Mucosa of rectum (tissue), 2 donors: Measurements from ENCODE around the gene SLC25A18.

Experiments used
- H3K27ac ChIP-seq, 2 donors: one replicate each; pipeline ENCODE4 v1.7.0; 2013; ENCODE audit warnings: inconsistent platforms in 2 of 2, low read depth in 2 of 2, low read length in 2 of 2
- H3K27me3 ChIP-seq, 2 donors: one replicate each; pipeline ENCODE4 v1.7.0; 2013; ENCODE audit warnings: low read length in 2 of 2; ENCODE audit not compliant: control insufficient read depth in 2 of 2, insufficient read depth in 2 of 2
- H3K36me3 ChIP-seq, 2 donors: one replicate each; pipeline ENCODE4 v1.7.0; 2013; ENCODE audit warnings: low read length in 2 of 2; ENCODE audit not compliant: control insufficient read depth in 2 of 2, insufficient read depth in 2 of 2
- H3K4me1 ChIP-seq, 2 donors: one replicate each; pipeline ENCODE4 v1.7.0; 2013; ENCODE audit warnings: low read length in 2 of 2, mild to moderate bottlenecking in 1 of 2; ENCODE audit not compliant: control insufficient read depth in 2 of 2, insufficient read depth in 2 of 2
- H3K4me3 ChIP-seq, 2 donors: one replicate each; pipeline ENCODE4 v1.7.0; 2013; ENCODE audit warnings: low read length in 2 of 2
- H3K9ac ChIP-seq, 2 donors: one replicate each; pipeline ENCODE4 v1.7.0; 2013; ENCODE audit warnings: low read length in 2 of 2, low read depth in 1 of 2, mild to moderate bottlenecking in 1 of 2
- H3K9me3 ChIP-seq, 2 donors: one replicate each; pipeline ENCODE4 v1.7.0; 2013; ENCODE audit warnings: low read length in 2 of 2; ENCODE audit not compliant: control insufficient read depth in 2 of 2
- donor health status: healthy.
- donor health status: Normal muscosa, but diverticular disease.

SLC25A18 gene

GRCh38 chr22:17566776-17567175 lies 3.5 kb downstream of the SLC25A18 start:
- no peaks in the 10 kb centered on the region for H3K36me3 ChIP-seq
- H3K9me3 ChIP-seq, result no peaks in the 10 kb centered on the region
- no peak overlapping the region for H3K27ac ChIP-seq
- H3K27me3 ChIP-seq, result peaks cover 4% of the 10 kb centered on the region in 2 donors
- H3K9ac ChIP-seq, result no peak overlapping the region
- H3K4me1 ChIP-seq, result peaks cover 0 to 7% of the 10 kb centered on the region in 2 donors
- H3K4me3 ChIP-seq, result no peak overlapping the region

DNA sequence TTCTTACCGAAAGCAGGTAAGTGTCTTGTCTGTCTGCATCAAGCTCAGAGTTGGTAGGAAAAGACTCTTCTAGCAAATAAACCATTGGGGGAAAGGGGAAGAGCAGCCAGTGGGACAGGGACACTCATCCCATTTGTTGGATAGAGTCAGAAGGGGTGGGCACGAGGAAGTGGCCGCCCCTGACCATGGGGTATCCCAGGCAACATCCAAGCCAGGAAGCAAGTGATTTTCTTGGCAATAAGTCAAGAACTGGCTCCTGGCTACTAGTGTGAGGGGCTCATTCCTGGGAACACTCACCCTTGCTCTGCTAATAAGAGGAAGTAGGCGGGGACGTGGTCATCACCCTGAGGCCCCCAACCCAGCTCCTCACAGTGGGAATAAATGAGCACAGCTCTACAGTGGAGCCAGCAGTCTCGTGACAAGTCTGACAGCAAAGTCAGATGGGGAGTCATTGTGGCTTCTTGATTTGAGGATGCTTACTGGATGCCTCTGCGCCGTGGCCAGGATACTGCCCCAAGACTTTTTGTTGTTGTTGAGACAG lies 6.7 kb downstream of the SLC25A18 start:
- Histone ChIP-seq H3K4me1 (peaks cover 0 to 7% of the 10 kb centered on the region in 2 donors), H3K27ac (peak overlapping the region; percentile 23 to 36), H3K9me3 (no peaks in the 10 kb centered on the region), H3K9ac (no peak overlapping the region), H3K4me3 (no peak overlapping the region), H3K36me3 (no peaks in the 10 kb centered on the region), H3K27me3 (peaks cover 0 to 4% of the 10 kb centered on the region in 2 donors)

GRCh38 chr22:17570851-17571631 lies 7.7 kb downstream of the SLC25A18 start:
- Histone ChIP-seq H3K9ac (peak overlapping the region in 1 of 2 donors; percentile 42), H3K9me3 (no peaks in the 10 kb centered on the region), H3K36me3 (no peaks in the 10 kb centered on the region), H3K4me1 (peaks cover 0 to 7% of the 10 kb centered on the region in 2 donors), H3K27me3 (peaks cover 0 to 4% of the 10 kb centered on the region in 2 donors), H3K27ac (peak overlapping the region; percentile 75 to 77), H3K4me3 (peak overlapping the region; percentile 13 to 63)

DNA sequence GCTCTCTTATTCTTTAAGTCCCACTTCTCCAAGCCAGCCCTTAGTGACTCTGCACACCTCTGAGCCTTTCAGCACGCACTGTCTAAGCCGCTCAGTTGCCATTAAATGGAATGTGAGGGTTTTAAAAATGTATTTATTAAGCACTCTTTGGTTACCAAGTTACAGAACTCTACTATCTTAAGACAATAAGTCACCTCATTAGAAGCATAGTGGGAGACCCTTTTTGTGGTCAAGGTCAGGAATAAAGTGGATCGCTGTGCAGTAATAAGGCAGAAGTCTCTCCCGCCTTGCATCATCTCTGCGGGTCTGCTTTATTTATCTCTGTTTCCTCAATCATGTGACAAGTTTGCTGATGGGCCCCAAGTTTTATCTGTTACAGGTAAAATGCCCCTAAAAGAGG lies 11.9 kb downstream of the SLC25A18 start:
- Histone ChIP-seq H3K27me3 (no peaks in the 10 kb centered on the region), H3K9ac (no peak overlapping the region), H3K27ac (no peak overlapping the region), H3K36me3 (no peaks in the 10 kb centered on the region), H3K4me1 (peaks cover 0 to 3% of the 10 kb centered on the region in 2 donors), H3K9me3 (no peaks in the 10 kb centered on the region), H3K4me3 (no peak overlapping the region)

DNA sequence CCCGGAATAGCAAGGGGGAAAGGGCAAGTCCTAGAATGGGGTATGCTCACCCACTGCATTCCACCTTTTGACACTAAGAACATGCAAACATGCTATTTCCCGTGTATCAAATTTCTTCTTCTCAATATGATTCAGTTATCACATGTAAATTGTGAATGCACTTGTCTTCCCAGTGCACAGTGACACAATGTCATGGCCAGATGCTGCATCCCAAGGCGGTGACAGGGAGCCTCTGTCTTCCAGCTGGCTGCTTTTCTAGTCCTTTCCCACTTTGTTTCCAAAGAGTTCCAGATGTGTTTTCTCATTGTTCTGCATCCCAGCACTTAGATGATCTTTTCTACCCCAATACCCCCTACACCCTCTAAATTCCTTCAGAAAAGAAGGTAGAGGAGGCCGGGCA lies 12.4 kb downstream of the SLC25A18 start:
- Histone ChIP-seq H3K4me1 (no peaks in the 10 kb centered on the region), H3K36me3 (no peaks in the 10 kb centered on the region), H3K27me3 (no peaks in the 10 kb centered on the region), H3K27ac (no peak overlapping the region), H3K4me3 (no peak overlapping the region), H3K9me3 (no peaks in the 10 kb centered on the region), H3K9ac (no peak overlapping the region)

DNA sequence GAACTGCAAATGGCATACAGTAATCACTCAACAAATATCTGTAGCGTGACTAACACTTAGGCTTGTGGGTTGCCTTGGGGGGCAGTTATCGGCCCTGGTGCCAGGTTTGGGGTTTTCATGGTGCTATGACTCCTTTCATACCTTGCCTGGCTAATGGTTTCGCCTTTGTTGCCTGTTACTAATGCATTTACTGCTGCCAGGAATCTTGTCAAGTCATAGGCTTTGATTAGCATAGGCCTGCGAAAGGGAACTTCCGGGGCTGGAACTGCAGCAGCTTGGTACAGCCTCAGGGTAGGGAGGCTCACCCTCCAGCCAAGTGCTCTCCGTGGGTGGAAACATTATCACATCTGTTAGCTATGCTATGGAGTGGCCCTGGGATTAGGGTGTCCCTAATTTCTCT lies 13.2 kb downstream of the SLC25A18 start:
- no peaks in the 10 kb centered on the region for H3K4me1 ChIP-seq
- no peaks in the 10 kb centered on the region for H3K9me3 ChIP-seq
- H3K27ac ChIP-seq, result no peak overlapping the region

GRCh38 chr22:17578136-17578754 lies 14.9 kb downstream of the SLC25A18 start:
- no peaks in the 10 kb centered on the region for H3K27me3 ChIP-seq
- H3K4me1 ChIP-seq, result no peaks in the 10 kb centered on the region
- H3K9ac ChIP-seq, result no peak overlapping the region
- no peaks in the 10 kb centered on the region for H3K9me3 ChIP-seq
- H3K36me3 ChIP-seq, result no peaks in the 10 kb centered on the region
- no peak overlapping the region for H3K4me3 ChIP-seq
- H3K27ac ChIP-seq, result no peak overlapping the region

More for the DNA sequence above, 13.2 kb downstream of the SLC25A18 start:
- no peak overlapping the region for H3K4me3 ChIP-seq
- no peaks in the 10 kb centered on the region for H3K27me3 ChIP-seq
- no peak overlapping the region for H3K9ac ChIP-seq
- no peaks in the 10 kb centered on the region for H3K36me3 ChIP-seq

- Histone ChIP-seq H3K9ac (no peak overlapping the region), H3K4me3 (no peak overlapping the region), H3K4me1 (no peaks in the 10 kb centered on the region), H3K9me3 (no peaks in the 10 kb centered on the region), H3K27ac (no peak overlapping the region), H3K36me3 (no peaks in the 10 kb centered on the region), H3K27me3 (no peaks in the 10 kb centered on the region)
Observed at GRCh38 chr22:17579535-17579981, 16.3 kb downstream of the SLC25A18 start.

DNA sequence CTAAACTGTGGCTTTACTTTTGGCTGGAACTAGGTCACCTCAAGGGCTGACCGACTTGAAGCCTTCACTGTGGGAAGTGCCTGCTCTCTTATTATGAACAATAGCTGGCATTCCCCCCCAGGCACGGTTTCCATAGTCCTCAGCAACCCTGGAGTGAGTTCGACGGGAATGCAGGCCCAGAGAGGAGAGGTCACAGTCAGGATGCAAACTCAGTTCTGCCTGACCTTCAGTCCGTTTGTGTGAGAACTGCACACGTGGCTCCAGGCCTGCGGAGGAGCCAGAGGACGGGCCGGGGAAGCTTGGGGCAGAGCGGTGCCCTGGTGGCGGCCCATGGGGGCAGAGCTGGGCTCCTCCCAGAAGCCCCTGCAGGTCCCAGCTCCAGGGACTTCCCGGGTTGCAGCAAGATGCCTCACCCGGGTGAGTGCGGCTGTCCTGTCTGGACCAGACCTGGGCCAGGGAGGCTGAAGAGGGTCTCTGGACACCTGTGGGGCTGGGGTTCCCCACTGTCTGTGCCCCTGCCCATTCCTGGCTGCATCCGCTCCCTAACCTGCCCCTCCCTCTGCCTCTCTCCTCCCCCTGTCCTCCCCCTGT lies 17.2 kb downstream of the SLC25A18 start:
- Histone ChIP-seq H3K27me3 (no peaks in the 10 kb centered on the region), H3K4me3 (no peak overlapping the region), H3K27ac (no peak overlapping the region), H3K4me1 (no peaks in the 10 kb centered on the region), H3K9ac (no peak overlapping the region), H3K9me3 (no peaks in the 10 kb centered on the region), H3K36me3 (no peaks in the 10 kb centered on the region)

DNA sequence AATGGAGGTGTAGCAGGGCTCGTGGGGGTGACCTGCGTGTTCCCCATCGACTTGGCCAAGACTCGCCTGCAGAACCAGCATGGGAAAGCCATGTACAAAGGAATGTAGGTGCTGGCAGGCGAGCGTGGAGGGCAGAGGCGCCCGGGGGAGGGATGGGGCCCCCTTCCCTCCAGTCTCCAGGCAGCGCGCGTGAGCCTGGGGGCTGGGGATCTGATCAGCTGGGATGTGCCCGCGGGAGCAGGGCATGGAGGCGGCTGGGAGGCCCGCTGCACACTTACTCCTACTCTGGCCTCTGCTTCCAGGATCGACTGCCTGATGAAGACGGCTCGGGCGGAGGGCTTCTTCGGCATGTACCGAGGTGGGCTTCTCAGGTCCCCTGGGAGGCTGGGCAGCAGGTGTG lies 17.8 kb downstream of the SLC25A18 start:
- H3K9ac ChIP-seq, result no peak overlapping the region

More for the DNA sequence above, 17.8 kb downstream of the SLC25A18 start:
- Histone ChIP-seq H3K36me3 (no peaks in the 10 kb centered on the region), H3K4me1 (no peaks in the 10 kb centered on the region), H3K9me3 (no peaks in the 10 kb centered on the region), H3K27me3 (no peaks in the 10 kb centered on the region), H3K4me3 (no peak overlapping the region), H3K27ac (no peak overlapping the region)
